Heart left ventricle (tissue), 16 donors: ENCODE measurements around the gene MACROH2A1. TPM values are rescaled to one million over a fixed set of nuclear protein-coding genes. Genes with fewer than 3 reads are reported as not detected.

Source experiments
- ATAC-seq, 4 donors: fragments of 200-7000 bp; cut with Tn5 transposase; one replicate each; pipeline ENCODE4 v1.9.1; 2020 to 2022; ENCODE audit warnings: moderate library complexity in 4 of 4, mild to moderate bottlenecking in 3 of 4, moderate number of reproducible peaks in 1 of 4
- DNase-seq, 5 donors: peaks; one replicate each; pipeline ENCODE4 v3.0.0-alpha.2; 2020
- H3K27ac ChIP-seq, 12 donors: fragments of 200-600 bp; sonication (generic) in 4 of 12; one replicate each; pipeline versions ENCODE4 v1.5.0 to v1.8.0; 2016 to 2022; ENCODE audit warnings: mild to moderate bottlenecking in 2 of 12
- H3K27me3 ChIP-seq, 9 donors: fragments of 200-600 bp; sonication (generic) in 2 of 9; one replicate each; pipeline versions ENCODE4 v1.5.1 to v1.8.0; 2016 to 2022; ENCODE audit warnings: mild to moderate bottlenecking in 3 of 9
- H3K36me3 ChIP-seq, 9 donors: fragments of 200-600 bp; sonication (generic) in 2 of 9; one replicate each; pipeline versions ENCODE4 v1.5.0 to v1.8.0; 2018 to 2022; ENCODE audit warnings: mild to moderate bottlenecking in 2 of 9
- H3K4me1 ChIP-seq, 12 donors: fragments of 200-600 bp; sonication (generic) in 4 of 12; one replicate each; pipeline versions ENCODE4 v1.5.0 to v1.8.0; 2016 to 2022; ENCODE audit warnings: mild to moderate bottlenecking in 3 of 12
- H3K4me3 ChIP-seq, 12 donors: fragments of 200-600 bp; sonication (generic) in 4 of 12; one replicate each; pipeline versions ENCODE4 v1.5.0 to v1.8.0; 2017 to 2022; ENCODE audit warnings: mild to moderate bottlenecking in 9 of 12, moderate library complexity in 4 of 12
- H3K9me3 ChIP-seq, 12 donors: fragments of 200-600 bp; sonication (generic) in 4 of 12; one replicate each; pipeline versions ENCODE4 v1.5.0 to v1.8.0; 2016 to 2022; ENCODE audit warnings: mild to moderate bottlenecking in 1 of 12
- CTCF ChIP-seq, 12 donors: fragments of 200-600 bp; sonication (generic) in 4 of 12; IDR thresholded peaks; one replicate each; pipeline versions ENCODE4 v1.5.0 to v1.8.0; 2018 to 2022; ENCODE audit warnings: antibody characterized with exemption in 12 of 12, mild to moderate bottlenecking in 5 of 12
- POLR2A ChIP-seq, 2 donors: fragments of 450-650 bp; IDR thresholded peaks; one replicate each; pipeline ENCODE4 v1.6.1; 2017; ENCODE audit warnings: antibody characterized with exemption in 2 of 2, mild to moderate bottlenecking in 2 of 2, moderate library complexity in 2 of 2
- WGBS, 4 donors: extraction: QIAGEN DNeasy Blood & Tissue Kit in 2 of 4; methylation state at CpG; one replicate each; pipeline versions ENCODE4 v1.1.5 to v1.1.7; 2013 to 2018; 5-methylcytosine and 5-hydroxymethylcytosine counted together
- intact Hi-C, 10 donors: fragments of 100-400 bp; cut with DNase I; formaldehyde crosslinking; loops; one replicate each; pipeline versions ENCODE4 v1.11.1 to v1.14.2; 2022
- polyA plus RNA-seq, 2 donors: library from polyadenylated mRNA; stranded (reverse); fragments of 200-250 nt; gene quantifications; one replicate each; pipeline ENCODE4 v1.2.3, GENCODE V29; 2013
- total RNA-seq, 9 donors: library from RNA; depleted of rRNA in 2 of 9; stranded (reverse); fragments of >200 nt in 2 of 9; fragmentation: NEBNext Ultra II Directional in 3 of 9; extraction: Animal tissue kit (Norgen Biotek cat#: 25700) in 3 of 9; gene quantifications; one replicate each; pipeline versions ENCODE4 v1.1.0 to v1.2.4, GENCODE V29; 2016 to 2023
- donor health status: ischemic (EF 13 %, LVEDD 7.1; RV severe dilation, severe dysfunction).
- donor health status: healthy with polysubstance abuse.
- donor health status: DM: no; HTN: yes; CAD: no.
- donor health status: DM: no; HTN: no; CAD: no.
- donor health status: ischemic (EF 25% LVEDD 6.9; RV normal size, moderate dysfunction).
- donor health status: ischemic (EF 25% LVEDD 5.7; RV mildly dilated, moderate dysfunction).
- donor health status: healthy.
- donor health status: DM: yes; HTN: yes; CAD: no.
- donor health status: ischemic (EF 35%, LVEDD 5.7; RV mildly dilated, moderate dysfunction).
- donor health status: nonischemic (EF 11% LVEDD 7.7; RV severe dilation, severe dysfunction).
- donor health status: DM: yes; HTN: yes; CAD: no.
- donor health status: PGD.
- donor health status: ischemic (EF 29% LVEDD 5.4; RV normal size, mild dysfunction).
- donor health status: nonischemic (EF 23%, LVEDD 6.1; RV moderate dilation, normal function).

Gene MACROH2A1
- total and polyA plus RNA-seq, 11 donors: 86.5 to 170 (median 112) TPM

GRCh38 chr5:135429301-135430134 is 30.5 kb upstream of the MACROH2A1 start:
- intact Hi-C loops: loop anchor here in 4 of 10 donors (5.0 to 10.0 kb wide), 5 partner anchors 57 to 235 kb away; no protein-coding TSS in a partner anchor
- Histone ChIP-seq H3K4me1 (peaks cover 0 to 47% (median 15%) of the 10 kb centered on the region in 12 donors), H3K36me3 (no peaks in the 10 kb centered on the region), H3K27me3 (no peaks in the 10 kb centered on the region), H3K9me3 (peaks cover 0 to 12% (median 0%) of the 10 kb centered on the region in 12 donors), H3K4me3 (no peak overlapping the region), H3K27ac (peak overlapping the region in 5 of 12 donors; percentile 17 to 53 (median 43))
- ATAC-seq: peak; percentile 80 to 94 (median 92)
- DNase-seq: peak in 4 of 5 donors; percentile 60 to 88 (median 76)
- TF ChIP-seq CTCF (IDR thresholded peaks at IDR 0.05) (no peak), POLR2A (IDR thresholded peaks at IDR 0.05) (no peak)
- 32 to 47% (median 39%) methylated on average over 12 of the region's 12 CpGs for WGBS, 4 donors

- H3K36me3 ChIP-seq: no peaks in the 10 kb centered on the region
- DNase-seq: no peak
- H3K9me3 ChIP-seq: peaks cover 0 to 12% (median 0%) of the 10 kb centered on the region in 12 donors
- TF ChIP-seq POLR2A (IDR thresholded peaks at IDR 0.05): no peak
- no peak for TF ChIP-seq CTCF (IDR thresholded peaks at IDR 0.05)
- H3K27me3 ChIP-seq: no peaks in the 10 kb centered on the region
- 75 to 92% (median 82%) methylated on average over 1 of the region's 1 CpG for WGBS, 4 donors
- no peak overlapping the region for H3K27ac ChIP-seq
- intact Hi-C loops: loop anchor here in 4 of 10 donors (5.0 to 10.0 kb wide), 5 partner anchors 56 to 234 kb away; no protein-coding TSS in a partner anchor
- H3K4me3 ChIP-seq: no peak overlapping the region
- ATAC-seq: no peak
- H3K4me1 ChIP-seq: peaks cover 0 to 47% (median 12%) of the 10 kb centered on the region in 12 donors
Measured at GRCh38 chr5:135428586-135428985, 29.6 kb upstream of the MACROH2A1 start.

- H3K9me3 ChIP-seq: peaks cover 0 to 12% (median 0%) of the 10 kb centered on the region in 12 donors
- TF ChIP-seq POLR2A (IDR thresholded peaks at IDR 0.05) (no peak), CTCF (IDR thresholded peaks at IDR 0.05) (peak; percentile 57 to 76 (median 64))
- DNase-seq (no peak), ATAC-seq (peak; percentile 34 to 64 (median 55))
- H3K27me3 ChIP-seq: no peaks in the 10 kb centered on the region
- no peak overlapping the region for H3K4me3 ChIP-seq
- no peaks in the 10 kb centered on the region for H3K36me3 ChIP-seq
- peak overlapping the region in 1 of 12 donors; percentile 69 for H3K27ac ChIP-seq
- H3K4me1 ChIP-seq: peaks cover 0 to 46% (median 10%) of the 10 kb centered on the region in 12 donors
- intact Hi-C loops: loop anchor here in 4 of 10 donors (5.0 to 10.0 kb wide), 5 partner anchors 54 to 232 kb away; no protein-coding TSS in a partner anchor
- 51 to 59% (median 55%) methylated on average over 7 of the region's 7 CpGs for WGBS, 4 donors
Measured at GRCh38 chr5:135426102-135427082, 27.4 kb upstream of the MACROH2A1 start.
